Colonic mucosa (tissue), 4 donors: ENCODE results near the gene CCDC197. TPM values are rescaled to one million over a fixed set of nuclear protein-coding genes. Genes with fewer than 3 reads are reported as not detected.
A peak's percentile ranks its signal among the peaks of the same experiment; 100 is the strongest.

Experiments
- DNase-seq: peaks from one replicate; pipeline ENCODE4 v3.0.0-alpha.2; 2020
- H3K27ac ChIP-seq: fragments of 200-600 bp; one replicate; pipeline ENCODE4 v1.8.0; 2021
- H3K27me3 ChIP-seq: fragments of 200-600 bp; one replicate; pipeline ENCODE4 v1.8.0; 2021
- H3K36me3 ChIP-seq: fragments of 200-600 bp; one replicate; pipeline ENCODE4 v1.8.0; 2021
- H3K4me1 ChIP-seq: fragments of 200-600 bp; one replicate; pipeline ENCODE4 v1.8.0; 2021; ENCODE audit warnings: mild to moderate bottlenecking
- H3K4me3 ChIP-seq: fragments of 200-600 bp; one replicate; pipeline ENCODE4 v1.8.0; 2021
- H3K9ac ChIP-seq, 2 donors: one replicate each; pipeline ENCODE4 v1.7.0; 2013; ENCODE audit warnings: control low read depth in 2 of 2, low read depth in 2 of 2, low read length in 2 of 2
- H3K9me3 ChIP-seq: fragments of 200-600 bp; one replicate; pipeline ENCODE4 v1.8.0; 2021
- intact Hi-C: fragments of 100-400 bp; cut with DNase I; formaldehyde crosslinking; loops from one replicate; pipeline ENCODE4 v1.14.1; 2022
- total RNA-seq, 2 donors: library from RNA; stranded (reverse); fragmentation: NEBNext Ultra II Directional in 1 of 2; extraction: Animal tissue kit (Norgen Biotek cat#: 25700) in 1 of 2; gene quantifications; one replicate each; pipeline ENCODE4 v1.2.1, GENCODE V29; 2021
- TF ChIP-seq, protein P1 (sequence below): fragments of 200-600 bp; IDR thresholded peaks from one replicate; pipeline ENCODE4 v1.8.0; 2022; ENCODE audit warnings: antibody characterized with exemption, mild to moderate bottlenecking
- donor health status: healthy.
- donor health status: DM: no; HTN: no; CAD: no.
- donor health status: DM: no; HTN: no; CAD: no.

The CCDC197 gene
- total RNA-seq, 2 donors from 2014 or later = not detected

- Histone ChIP-seq H3K36me3 (no peaks in the 10 kb centered on the region), H3K27ac (peak within 1 kb of the TSS; percentile 61), H3K4me3 (peak within 1 kb of the TSS; percentile 20), H3K9me3 (no peaks in the 10 kb centered on the region), H3K9ac (peak within 1 kb of the TSS; percentile 21 to 53), H3K27me3 (no peaks in the 10 kb centered on the region), H3K4me1 (no peaks in the 10 kb centered on the region)
- DNase-seq = no peak
- intact Hi-C loops = no loop called here
- TF ChIP-seq, protein P1, sequence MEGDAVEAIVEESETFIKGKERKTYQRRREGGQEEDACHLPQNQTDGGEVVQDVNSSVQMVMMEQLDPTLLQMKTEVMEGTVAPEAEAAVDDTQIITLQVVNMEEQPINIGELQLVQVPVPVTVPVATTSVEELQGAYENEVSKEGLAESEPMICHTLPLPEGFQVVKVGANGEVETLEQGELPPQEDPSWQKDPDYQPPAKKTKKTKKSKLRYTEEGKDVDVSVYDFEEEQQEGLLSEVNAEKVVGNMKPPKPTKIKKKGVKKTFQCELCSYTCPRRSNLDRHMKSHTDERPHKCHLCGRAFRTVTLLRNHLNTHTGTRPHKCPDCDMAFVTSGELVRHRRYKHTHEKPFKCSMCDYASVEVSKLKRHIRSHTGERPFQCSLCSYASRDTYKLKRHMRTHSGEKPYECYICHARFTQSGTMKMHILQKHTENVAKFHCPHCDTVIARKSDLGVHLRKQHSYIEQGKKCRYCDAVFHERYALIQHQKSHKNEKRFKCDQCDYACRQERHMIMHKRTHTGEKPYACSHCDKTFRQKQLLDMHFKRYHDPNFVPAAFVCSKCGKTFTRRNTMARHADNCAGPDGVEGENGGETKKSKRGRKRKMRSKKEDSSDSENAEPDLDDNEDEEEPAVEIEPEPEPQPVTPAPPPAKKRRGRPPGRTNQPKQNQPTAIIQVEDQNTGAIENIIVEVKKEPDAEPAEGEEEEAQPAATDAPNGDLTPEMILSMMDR = no peak
Measured at GRCh38 chr14:93976477-93977057, 20.5 kb upstream of the CCDC197 start, which contains the start of gene ASB2. Gene ASB2 (minus strand): TSS chr14:93976570. CDS start chr14:93964539, 12,031 bp downstream.

- H3K27me3 ChIP-seq = no peaks in the 10 kb centered on the region
- no peak for DNase-seq
- intact Hi-C loops = no loop called here
- no peaks in the 10 kb centered on the region for H3K36me3 ChIP-seq
- peak overlapping the region in 1 of 2 donors; percentile 53 for H3K9ac ChIP-seq
- no peaks in the 10 kb centered on the region for H3K9me3 ChIP-seq
- H3K4me3 ChIP-seq = no peak overlapping the region
- H3K27ac ChIP-seq = peak overlapping the region; percentile 61
- TF ChIP-seq, protein P1 = no peak
- H3K4me1 ChIP-seq = no peaks in the 10 kb centered on the region
Measured at GRCh38 chr14:93977171-93977570, 19.9 kb upstream of the CCDC197 start.

- no peaks in the 10 kb centered on the region for H3K4me1 ChIP-seq
- H3K36me3 ChIP-seq = no peaks in the 10 kb centered on the region
- TF ChIP-seq, protein P1 = no peak
- H3K9me3 ChIP-seq = no peaks in the 10 kb centered on the region
- no peak overlapping the region for H3K9ac ChIP-seq
- H3K27ac ChIP-seq = peak overlapping the region; percentile 61
- no peak overlapping the region for H3K4me3 ChIP-seq
- H3K27me3 ChIP-seq = no peaks in the 10 kb centered on the region
- no peak for DNase-seq
- intact Hi-C loops = no loop called here
Measured at GRCh38 chr14:93977790-93978581, 19.1 kb upstream of the CCDC197 start.

- no peaks in the 10 kb centered on the region for H3K36me3 ChIP-seq
- no peaks in the 10 kb centered on the region for H3K9me3 ChIP-seq
- intact Hi-C loops = no loop called here
- TF ChIP-seq, protein P1 = no peak
- H3K4me3 ChIP-seq = no peak overlapping the region
- H3K9ac ChIP-seq = no peak overlapping the region
- H3K4me1 ChIP-seq = no peaks in the 10 kb centered on the region
- no peaks in the 10 kb centered on the region for H3K27me3 ChIP-seq
- no peak for DNase-seq
- H3K27ac ChIP-seq = no peak overlapping the region
Measured at GRCh38 chr14:93978735-93979134, 18.4 kb upstream of the CCDC197 start.

GRCh38 chr14:93980456-93981201, 16.5 kb upstream of the CCDC197 start:
- DNase-seq = no peak
- Histone ChIP-seq H3K27me3 (no peaks in the 10 kb centered on the region), H3K4me3 (no peak overlapping the region), H3K4me1 (no peaks in the 10 kb centered on the region), H3K36me3 (no peaks in the 10 kb centered on the region), H3K9me3 (no peaks in the 10 kb centered on the region), H3K27ac (no peak overlapping the region), H3K9ac (no peak overlapping the region)
- TF ChIP-seq, protein P1 = no peak
- intact Hi-C loops = no loop called here
